DMS153 treated with DMSO at 0.1 percent for 48 hours (cell line): Measurements from ENCODE around the gene IRAK2.
"Not testable (repeated sequence)": the region's sequence is repeated elsewhere in the genome, so short reads cannot be mapped to it uniquely, and the experiment has no call there.

Experiments used
- DNase-seq: peaks from one replicate; lab custom pipeline; 2025; ENCODE audit not compliant: unreplicated experiment; lab: John Stamatoyannopoulos, UW

The IRAK2 gene

DNA sequence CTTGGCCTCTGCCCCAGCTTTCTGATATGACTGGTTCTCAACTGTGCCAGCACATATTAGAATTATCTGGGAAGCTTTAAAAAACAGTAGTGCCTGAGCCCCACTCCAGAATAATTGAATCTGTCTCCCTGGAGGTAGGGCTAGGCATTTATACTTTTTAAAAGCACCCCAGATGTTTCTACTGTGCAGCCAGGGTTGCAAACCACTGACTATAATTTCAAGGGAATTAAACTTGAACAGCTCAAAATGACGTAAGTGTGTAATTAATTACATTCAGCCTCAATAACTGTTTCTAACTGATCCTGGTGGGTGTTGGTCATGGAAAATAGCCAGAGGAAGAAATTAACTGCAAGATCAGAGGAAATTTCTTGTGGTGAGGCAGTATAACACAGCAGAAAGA, 4.4 kb upstream of the IRAK2 start:
- no peak for DNase-seq

GRCh38 chr3:10160925-10161324, 3.8 kb upstream of the IRAK2 start:
- DNase-seq = no peak

GRCh38 chr3:10162185-10162584, 2.5 kb upstream of the IRAK2 start:
- no peak for DNase-seq

GRCh38 chr3:10164201-10164545, 546 bp upstream of the IRAK2 start:
- DNase-seq = not testable (repeated sequence)

DNA sequence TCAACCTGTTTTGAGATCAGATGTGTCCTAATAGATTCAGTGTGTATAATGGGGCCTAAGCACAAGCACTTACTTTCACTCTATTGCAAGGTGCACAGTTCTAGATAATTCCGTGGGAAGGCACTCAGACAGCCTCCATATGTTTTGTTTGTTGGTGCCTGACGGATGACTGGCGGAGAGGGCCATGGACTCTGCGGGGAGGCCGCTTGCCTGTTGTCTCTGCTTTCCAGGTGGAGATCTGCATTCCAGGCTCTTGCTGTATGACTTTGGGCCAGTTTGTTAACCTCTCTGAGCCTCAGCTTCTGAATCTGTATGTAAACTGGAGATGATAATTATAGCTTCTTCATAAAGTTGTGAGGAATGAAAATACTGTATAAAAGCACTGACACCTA, 1.5 kb downstream of the IRAK2 start:
- DNase-seq = no peak

- DNase-seq = no peak
Observed at GRCh38 chr3:10169000-10169496, 4.3 kb downstream of the IRAK2 start.

- no peak for DNase-seq
Observed at GRCh38 chr3:10170915-10171478, 6.3 kb downstream of the IRAK2 start.

GRCh38 chr3:10173095-10173925, 8.6 kb downstream of the IRAK2 start:
- no peak for DNase-seq

DNA sequence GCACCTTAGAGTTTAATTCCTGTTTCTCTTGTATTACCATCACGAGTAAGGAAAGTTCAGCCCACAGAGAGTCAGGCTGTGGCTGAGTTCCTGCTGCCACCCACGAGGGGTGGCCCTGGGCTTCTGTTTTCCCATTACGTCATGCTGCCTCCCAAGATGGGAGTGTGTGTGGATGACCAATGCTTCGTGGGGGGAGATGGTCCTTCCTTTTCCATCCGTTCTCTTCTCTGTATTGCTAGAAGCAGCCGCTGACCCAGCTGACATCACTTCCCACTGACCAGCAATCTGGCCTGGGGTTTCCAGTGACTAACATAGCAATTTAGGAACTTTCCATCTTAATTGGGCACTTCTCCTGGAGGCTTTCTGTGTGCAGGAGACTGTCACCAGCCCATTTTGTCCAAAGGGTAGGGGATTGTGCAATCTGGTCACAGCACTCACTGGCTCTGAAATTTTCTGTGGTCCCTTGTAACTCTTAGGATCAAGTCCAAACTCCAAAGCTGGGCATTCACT, 9.3 kb downstream of the IRAK2 start:
- no peak for DNase-seq

GRCh38 chr3:10175334-10175733, 10.6 kb downstream of the IRAK2 start:
- DNase-seq = not testable (repeated sequence)

DNA sequence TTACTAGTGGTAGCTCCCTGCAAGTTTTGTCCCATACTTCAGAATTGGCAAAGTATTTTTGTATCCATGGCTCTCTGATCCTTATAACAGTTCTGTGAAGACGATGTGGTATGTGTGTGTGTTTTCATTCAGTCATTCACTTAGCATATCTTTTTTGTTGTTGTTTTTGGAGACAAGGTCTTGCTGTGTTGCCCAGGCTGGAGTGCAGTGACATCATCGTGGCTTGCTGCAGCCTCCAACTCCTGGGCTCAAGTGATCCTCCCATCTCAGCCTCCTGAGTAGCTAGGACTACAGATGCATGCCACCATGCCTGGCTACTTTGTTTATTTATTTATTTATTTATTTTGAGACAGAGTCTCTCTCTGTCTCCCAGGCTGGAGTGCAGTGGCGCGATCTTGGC, 11.4 kb downstream of the IRAK2 start:
- not testable (repeated sequence) for DNase-seq

DNA sequence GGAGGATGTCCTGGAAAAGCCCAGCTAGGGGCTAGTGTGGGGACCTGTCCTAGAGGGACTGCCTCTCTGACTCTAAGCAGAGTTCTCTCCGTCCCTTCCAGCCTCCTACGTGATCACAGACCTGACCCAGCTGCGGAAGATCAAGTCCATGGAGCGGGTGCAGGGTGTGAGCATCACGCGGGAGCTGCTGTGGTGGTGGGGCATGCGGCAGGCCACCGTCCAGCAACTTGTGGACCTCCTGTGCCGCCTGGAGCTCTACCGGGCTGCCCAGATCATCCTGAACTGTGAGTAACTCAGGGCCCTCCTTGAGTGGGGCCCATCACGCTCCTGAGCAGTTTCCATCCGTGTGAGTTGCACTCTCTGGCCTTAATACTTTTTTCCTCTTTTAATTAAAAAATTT, 13.0 kb downstream of the IRAK2 start:
- no peak for DNase-seq

DNA sequence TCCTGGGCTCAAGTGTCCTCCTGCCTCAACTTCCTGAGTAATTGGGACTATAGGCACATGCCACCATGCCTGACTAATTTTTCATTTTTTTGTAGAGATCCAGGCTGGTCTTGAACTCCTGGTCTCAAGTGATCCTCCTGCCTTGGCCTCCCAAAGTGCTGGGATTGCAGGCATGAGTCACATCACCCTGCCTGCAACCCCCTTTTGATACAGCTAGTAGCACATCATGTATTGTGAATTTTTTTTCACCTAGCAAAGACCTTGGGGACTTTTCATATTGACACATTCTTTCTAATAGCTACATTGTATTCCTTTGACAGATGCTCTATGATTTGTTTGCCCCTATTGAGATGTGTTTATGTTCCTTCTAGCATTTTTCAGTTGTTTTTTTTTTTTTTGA, 14.2 kb downstream of the IRAK2 start:
- DNase-seq = no peak

DNA sequence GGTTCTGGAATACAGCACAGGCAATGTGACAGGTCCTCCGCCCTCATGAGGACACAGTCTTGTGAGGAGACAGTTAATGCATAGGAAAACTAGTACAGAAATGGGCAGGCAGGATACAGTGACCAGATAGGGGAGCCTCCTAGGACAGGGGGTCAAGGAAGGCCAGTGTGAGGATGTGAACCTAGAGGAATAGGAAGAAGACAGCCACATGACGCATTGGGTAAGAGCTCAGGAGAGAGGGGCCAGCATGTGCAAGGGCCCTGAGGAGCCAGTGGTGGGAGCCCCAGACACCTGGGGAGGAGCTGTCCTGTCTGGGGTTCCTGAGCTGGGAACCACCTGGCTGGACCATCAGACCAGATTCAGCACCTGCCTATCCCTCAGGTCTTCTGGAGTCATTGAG, 15.6 kb downstream of the IRAK2 start:
- DNase-seq = no peak

- DNase-seq = no peak
Observed at GRCh38 chr3:10180738-10181295, 16.1 kb downstream of the IRAK2 start.

- DNase-seq = no peak
Observed at GRCh38 chr3:10182950-10183349, 18.2 kb downstream of the IRAK2 start.

DNA sequence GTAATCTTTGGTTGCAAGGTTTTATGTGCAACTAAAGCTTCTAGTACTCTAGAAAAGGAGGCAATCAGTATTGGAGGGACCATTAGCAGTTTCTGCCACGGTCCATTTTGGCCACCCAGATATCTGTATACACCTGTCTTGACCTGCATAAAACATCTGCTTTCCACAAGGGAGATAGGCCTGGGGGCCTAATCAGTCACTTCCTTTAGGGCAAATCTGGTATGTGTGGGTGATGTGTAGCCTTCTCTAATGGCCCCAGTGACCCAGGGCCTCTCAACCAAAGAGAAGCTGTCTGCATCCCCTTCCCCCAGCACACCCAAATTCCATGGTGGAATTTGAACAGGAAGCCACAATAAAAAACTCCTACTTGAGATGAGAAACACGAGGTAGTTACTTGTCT, 19.5 kb downstream of the IRAK2 start:
- DNase-seq = no peak

- no peak for DNase-seq
Observed at GRCh38 chr3:10185804-10186762, 21.4 kb downstream of the IRAK2 start.

DNA sequence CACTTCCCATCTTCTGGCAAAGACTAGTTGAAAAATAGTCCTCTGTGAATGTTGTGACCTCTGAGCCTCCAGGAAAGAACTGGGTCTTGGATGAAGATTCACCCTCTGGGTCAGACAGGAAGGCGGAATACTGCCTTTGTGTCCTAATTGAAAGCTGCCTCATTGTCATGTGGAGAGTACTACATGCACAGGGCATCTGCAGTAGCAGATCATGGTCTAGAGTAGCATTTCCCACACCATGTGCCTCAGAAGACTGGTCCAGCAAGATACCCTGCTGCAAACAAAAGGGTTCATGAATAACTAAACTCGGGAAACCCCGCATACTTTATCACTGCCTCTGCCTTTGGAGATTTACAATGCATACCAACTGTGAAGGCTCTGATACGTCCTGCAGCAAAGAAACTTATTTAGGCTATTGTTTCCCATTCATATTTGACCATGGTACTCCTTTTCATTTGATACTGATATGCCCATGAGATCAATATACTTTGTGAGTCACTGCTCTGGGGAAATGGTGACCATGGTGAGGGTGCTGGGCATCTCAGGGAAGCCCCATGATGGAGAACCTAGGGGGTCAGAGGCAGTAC, 22.7 kb downstream of the IRAK2 start:
- DNase-seq = no peak

DNA sequence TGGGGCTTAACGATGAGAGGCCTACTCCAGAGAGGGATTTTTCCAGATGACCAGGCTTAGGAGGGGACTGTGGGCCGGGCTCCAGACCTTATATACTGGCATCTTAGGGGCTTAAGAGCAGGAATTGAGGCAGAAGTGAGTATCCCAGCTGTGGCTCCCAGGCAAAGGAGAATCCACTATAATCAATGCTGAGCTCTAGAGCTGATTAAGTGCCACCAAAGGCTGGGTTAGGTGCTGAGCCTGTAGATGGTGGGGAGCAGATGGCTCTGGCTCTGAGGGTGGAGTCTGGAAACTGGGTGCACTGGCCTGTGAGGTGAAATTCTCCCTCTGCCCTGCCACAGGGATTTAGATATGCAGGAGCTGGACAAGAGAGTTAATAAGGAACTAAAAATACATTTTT, 23.2 kb downstream of the IRAK2 start:
- DNase-seq = no peak
